ENCODE data around the gene LGI4.

Gene LGI4

GRCh38 chr19:35083691-35084508, 51.0 kb downstream of the LGI4 start:
- no CpG with 5 or more reads among the region's 15 CpGs for WGBS (ENCODE audit: extremely low coverage, insufficient coverage, low lambda C conversion rate)
- no peak for DNase-seq
- no peak overlapping the region for H3K4ac ChIP-seq (ENCODE audit: low read depth, low read length)

GRCh38 chr19:35081201-35081600, 53.7 kb downstream of the LGI4 start:
- Histone ChIP-seq H4K8ac (ENCODE audit: low read depth, low read length) (no peak overlapping the region), H2BK15ac (replicated peaks; ENCODE audit: low read depth) (no peak overlapping the region), H3K4ac (ENCODE audit: low read depth, low read length) (no peak overlapping the region), H3K79me1 (ENCODE audit: low read length) (no peaks in the 10 kb centered on the region), H3K56ac (ENCODE audit: low read length) (no peak overlapping the region), H2BK120ac (ENCODE audit: low read depth, low read length) (no peak overlapping the region), H3K23ac (ENCODE audit: low read length) (no peak overlapping the region), H3K4me3 (ENCODE audit: low read length) (no peak overlapping the region), H3K4me1 (ENCODE audit: control insufficient read depth, low read depth, low read length) (no peaks in the 10 kb centered on the region), H3K18ac (ENCODE audit: low read length) (no peak overlapping the region), H4K5ac (ENCODE audit: low read length) (no peak overlapping the region), H2AK5ac (ENCODE audit: low read length) (no peak overlapping the region), H2BK5ac (ENCODE audit: low read length) (no peak overlapping the region), H3K36me3 (ENCODE audit: control insufficient read depth, insufficient read depth, low read length) (no peaks in the 10 kb centered on the region), H3K4me2 (ENCODE audit: low read length) (no peak overlapping the region), H3K79me2 (ENCODE audit: control insufficient read depth, insufficient read depth, low read length) (no peaks in the 10 kb centered on the region), H3K27ac (ENCODE audit: low read depth, low read length) (no peak overlapping the region), H3K9ac (ENCODE audit: low read length) (no peak overlapping the region), H3K27me3 (ENCODE audit: insufficient read depth, low read length, poor library complexity) (no peaks in the 10 kb centered on the region)
- WGBS (ENCODE audit: extremely low coverage, insufficient coverage, low lambda C conversion rate) = no CpG with 5 or more reads among the region's 6 CpGs
- DNase-seq = no peak

More at GRCh38 chr19:35083691-35084508, 51.0 kb downstream of the LGI4 start:
- Histone ChIP-seq H3K4me1 (ENCODE audit: control insufficient read depth, low read depth, low read length) (no peaks in the 10 kb centered on the region), H3K9ac (ENCODE audit: low read length) (no peak overlapping the region), H3K27me3 (ENCODE audit: insufficient read depth, low read length, poor library complexity) (no peaks in the 10 kb centered on the region), H3K4me3 (ENCODE audit: low read length) (no peak overlapping the region), H2AK5ac (ENCODE audit: low read length) (no peak overlapping the region), H2BK15ac (replicated peaks; ENCODE audit: low read depth) (no peak overlapping the region), H3K18ac (ENCODE audit: low read length) (no peak overlapping the region), H3K27ac (ENCODE audit: low read depth, low read length) (no peak overlapping the region), H3K36me3 (ENCODE audit: control insufficient read depth, insufficient read depth, low read length) (no peaks in the 10 kb centered on the region), H3K56ac (ENCODE audit: low read length) (peak overlapping the region; percentile 49), H3K79me2 (ENCODE audit: control insufficient read depth, insufficient read depth, low read length) (no peaks in the 10 kb centered on the region), H2BK5ac (ENCODE audit: low read length) (no peak overlapping the region), H4K5ac (ENCODE audit: low read length) (no peak overlapping the region), H3K79me1 (ENCODE audit: low read length) (no peaks in the 10 kb centered on the region), H4K8ac (ENCODE audit: low read depth, low read length) (no peak overlapping the region), H3K4me2 (ENCODE audit: low read length) (no peak overlapping the region), H3K23ac (ENCODE audit: low read length) (peak overlapping the region; percentile 45), H2BK120ac (ENCODE audit: low read depth, low read length) (no peak overlapping the region)

GRCh38 chr19:35080613-35081170, 54.2 kb downstream of the LGI4 start:
- no peak for DNase-seq
- Histone ChIP-seq H3K4ac (ENCODE audit: low read depth, low read length) (no peak overlapping the region), H3K79me1 (ENCODE audit: low read length) (no peaks in the 10 kb centered on the region), H3K79me2 (ENCODE audit: control insufficient read depth, insufficient read depth, low read length) (no peaks in the 10 kb centered on the region), H2BK15ac (replicated peaks; ENCODE audit: low read depth) (no peak overlapping the region), H4K5ac (ENCODE audit: low read length) (no peak overlapping the region), H3K23ac (ENCODE audit: low read length) (no peak overlapping the region), H2BK5ac (ENCODE audit: low read length) (no peak overlapping the region), H3K27me3 (ENCODE audit: insufficient read depth, low read length, poor library complexity) (no peaks in the 10 kb centered on the region), H2AK5ac (ENCODE audit: low read length) (no peak overlapping the region), H3K4me1 (ENCODE audit: control insufficient read depth, low read depth, low read length) (no peaks in the 10 kb centered on the region), H3K36me3 (ENCODE audit: control insufficient read depth, insufficient read depth, low read length) (no peaks in the 10 kb centered on the region), H3K9ac (ENCODE audit: low read length) (no peak overlapping the region), H2BK120ac (ENCODE audit: low read depth, low read length) (no peak overlapping the region), H3K4me3 (ENCODE audit: low read length) (no peak overlapping the region), H3K27ac (ENCODE audit: low read depth, low read length) (no peak overlapping the region), H3K56ac (ENCODE audit: low read length) (no peak overlapping the region), H3K4me2 (ENCODE audit: low read length) (no peak overlapping the region), H4K8ac (ENCODE audit: low read depth, low read length) (no peak overlapping the region), H3K18ac (ENCODE audit: low read length) (no peak overlapping the region)
- WGBS (ENCODE audit: extremely low coverage, insufficient coverage, low lambda C conversion rate) = no CpG with 5 or more reads among the region's 16 CpGs

GRCh38 chr19:35079826-35080225, 55.0 kb downstream of the LGI4 start:
- Histone ChIP-seq H3K18ac (ENCODE audit: low read length) (no peak overlapping the region), H3K4me1 (ENCODE audit: control insufficient read depth, low read depth, low read length) (no peaks in the 10 kb centered on the region), H4K5ac (ENCODE audit: low read length) (no peak overlapping the region), H3K4ac (ENCODE audit: low read depth, low read length) (no peak overlapping the region), H3K23ac (ENCODE audit: low read length) (no peak overlapping the region), H3K27me3 (ENCODE audit: insufficient read depth, low read length, poor library complexity) (no peaks in the 10 kb centered on the region), H3K4me2 (ENCODE audit: low read length) (no peak overlapping the region), H3K9ac (ENCODE audit: low read length) (no peak overlapping the region), H3K56ac (ENCODE audit: low read length) (no peak overlapping the region), H2AK5ac (ENCODE audit: low read length) (no peak overlapping the region), H3K27ac (ENCODE audit: low read depth, low read length) (no peak overlapping the region), H3K79me2 (ENCODE audit: control insufficient read depth, insufficient read depth, low read length) (no peaks in the 10 kb centered on the region), H4K8ac (ENCODE audit: low read depth, low read length) (no peak overlapping the region), H2BK120ac (ENCODE audit: low read depth, low read length) (no peak overlapping the region), H2BK15ac (replicated peaks; ENCODE audit: low read depth) (no peak overlapping the region), H3K79me1 (ENCODE audit: low read length) (no peaks in the 10 kb centered on the region), H3K36me3 (ENCODE audit: control insufficient read depth, insufficient read depth, low read length) (no peaks in the 10 kb centered on the region), H2BK5ac (ENCODE audit: low read length) (no peak overlapping the region), H3K4me3 (ENCODE audit: low read length) (no peak overlapping the region)
- no CpG with 5 or more reads among the region's 14 CpGs for WGBS (ENCODE audit: extremely low coverage, insufficient coverage, low lambda C conversion rate)
- no peak for DNase-seq

GRCh38 chr19:35077411-35078223, 57.2 kb downstream of the LGI4 start:
- WGBS (ENCODE audit: extremely low coverage, insufficient coverage, low lambda C conversion rate) = no CpG with 5 or more reads among the region's 17 CpGs
- H3K18ac ChIP-seq (ENCODE audit: low read length) = no peak overlapping the region
- H3K27me3 ChIP-seq (ENCODE audit: insufficient read depth, low read length, poor library complexity) = no peaks in the 10 kb centered on the region
- H2BK5ac ChIP-seq (ENCODE audit: low read length) = no peak overlapping the region
- H3K9ac ChIP-seq (ENCODE audit: low read length) = no peak overlapping the region
- H2BK120ac ChIP-seq (ENCODE audit: low read depth, low read length) = no peak overlapping the region
- no peaks in the 10 kb centered on the region for H3K79me1 ChIP-seq (ENCODE audit: low read length)
- H2BK15ac ChIP-seq (replicated peaks; ENCODE audit: low read depth) = no peak overlapping the region
- no peaks in the 10 kb centered on the region for H3K79me2 ChIP-seq (ENCODE audit: control insufficient read depth, insufficient read depth, low read length)
- peak; percentile 59 for DNase-seq
- no peak overlapping the region for H3K23ac ChIP-seq (ENCODE audit: low read length)
- H2AK5ac ChIP-seq (ENCODE audit: low read length) = no peak overlapping the region
- H3K4me3 ChIP-seq (ENCODE audit: low read length) = no peak overlapping the region
- no peaks in the 10 kb centered on the region for H3K4me1 ChIP-seq (ENCODE audit: control insufficient read depth, low read depth, low read length)
- H4K8ac ChIP-seq (ENCODE audit: low read depth, low read length) = no peak overlapping the region
- no peak overlapping the region for H4K5ac ChIP-seq (ENCODE audit: low read length)
- H3K56ac ChIP-seq (ENCODE audit: low read length) = no peak overlapping the region
- H3K4ac ChIP-seq (ENCODE audit: low read depth, low read length) = no peak overlapping the region
- H3K4me2 ChIP-seq (ENCODE audit: low read length) = no peak overlapping the region
- no peaks in the 10 kb centered on the region for H3K36me3 ChIP-seq (ENCODE audit: control insufficient read depth, insufficient read depth, low read length)
- H3K27ac ChIP-seq (ENCODE audit: low read depth, low read length) = no peak overlapping the region

All from mesendoderm (in vitro differentiated cells).